ENCODE results near the gene SULF2. TPM values are rescaled to one million over a fixed set of nuclear protein-coding genes. Genes with fewer than 3 reads are reported as not detected.

Gene SULF2
- total and polyA plus RNA-seq, 2 donors (not counting 1 experiment from before 2014, with no cell fraction given), result 1.2 to 1.7 TPM

DNA sequence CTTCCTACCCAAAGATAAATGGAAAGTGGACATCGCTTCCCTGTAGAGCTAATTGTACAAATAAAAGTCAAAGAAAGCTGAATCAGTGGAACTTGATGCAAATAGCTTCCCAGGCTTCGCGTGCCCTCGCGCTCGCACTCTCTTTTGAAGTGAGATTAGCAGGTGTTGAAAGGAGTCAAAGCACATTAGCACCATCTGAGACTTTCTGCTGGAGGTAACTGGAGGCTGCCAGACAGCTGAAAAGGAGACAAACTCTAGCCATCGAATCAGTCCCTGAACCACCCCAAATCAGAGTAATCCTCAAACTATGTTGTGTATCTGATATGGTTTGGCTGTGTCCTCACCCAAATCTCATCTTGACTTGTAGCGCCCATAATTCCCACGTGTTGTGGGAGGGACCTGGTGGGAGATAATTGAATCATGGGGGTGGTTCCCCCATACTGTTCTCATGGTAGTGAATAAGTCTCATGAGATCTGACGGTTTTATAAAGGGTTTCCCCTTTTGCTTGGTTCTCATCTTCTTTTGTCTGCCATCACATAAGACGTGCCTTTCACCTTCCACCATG is 23.7 kb downstream of the SULF2 start:
- ChIA-PET POLR2A (no interaction called here), CTCF (no interaction called here)
- no peaks in the 10 kb centered on the region for H3K4me1 ChIP-seq (ENCODE audit: control insufficient read depth in 2 of 2, insufficient read depth in 2 of 2, low read length in 2 of 2)
- H3K27me3 Mint-ChIP-seq, result peaks cover 60% of the 10 kb centered on the region
- no peak overlapping the region for H3K4me3 Mint-ChIP-seq
- no peak overlapping the region for H3K27ac Mint-ChIP-seq
- no peak overlapping the region for H3K27ac ChIP-seq (ENCODE audit: low read length in 2 of 2)
- peaks cover 0 to 16% (median 3%) of the 10 kb centered on the region in 4 experiments for H3K27me3 ChIP-seq (replicated peaks in 1 of 4; ENCODE audit: control extremely low read depth in 1 of 4, control insufficient read depth in 3 of 4, insufficient read depth in 4 of 4, low read length in 3 of 4)
- no peak for ATAC-seq (ENCODE audit: low read depth)
- TF ChIP-seq CTCF (IDR thresholded peaks at IDR 0.05) (no peak), EZH2 (IDR thresholded peaks at IDR 0.05; ENCODE audit: borderline replicate concordance, insufficient read depth, low read depth, low read length, poor library complexity, severe bottlenecking) (no peak)
- 95% methylated on average over 6 of the region's 11 CpGs for WGBS (ENCODE audit: insufficient coverage)
- no peak for DNase-seq
- no peak overlapping the region for H3K4me2 ChIP-seq (replicated peaks; ENCODE audit: low read depth, low read length, poor library complexity, severe bottlenecking)
- no peaks in the 10 kb centered on the region for H3K79me2 ChIP-seq (ENCODE audit: control insufficient read depth, insufficient read depth, low read length)
- intact Hi-C loops (cut with micrococcal nuclease), result no loop called here
- H3K9me3 ChIP-seq (ENCODE audit: control extremely low read depth in 1 of 3, control insufficient read depth in 2 of 3, insufficient read depth in 1 of 3, low read length in 2 of 3), result peaks cover 0 to 3% (median 0%) of the 10 kb centered on the region in 3 donors
- H3K9ac ChIP-seq (ENCODE audit: low read length), result no peak overlapping the region
- no peaks in the 10 kb centered on the region for H4K20me1 ChIP-seq (ENCODE audit: control insufficient read depth, insufficient read depth, low read length, poor library complexity, severe bottlenecking)
- H3K4me3 ChIP-seq (ENCODE audit: control extremely low read depth in 1 of 5, extremely low read depth in 1 of 5, insufficient read depth in 1 of 5, low read depth in 2 of 5, low read length in 4 of 5), result no peak overlapping the region
- H2AFZ ChIP-seq (ENCODE audit: insufficient read depth, low read depth, low read length, poor library complexity, severe bottlenecking), result no peak overlapping the region
- H3K9me3 Mint-ChIP-seq (ENCODE audit: insufficient read depth), result no peaks in the 10 kb centered on the region
- H3K36me3 ChIP-seq (replicated peaks in 1 of 2; ENCODE audit: control extremely low read depth in 1 of 2, control insufficient read depth in 1 of 2, extremely low read depth in 1 of 2, insufficient read depth in 2 of 2, low read length in 1 of 2), result no peaks in the 10 kb centered on the region
- H3K4me1 Mint-ChIP-seq, result no peaks in the 10 kb centered on the region

- Histone ChIP-seq H4K20me1 (ENCODE audit: control insufficient read depth, insufficient read depth, low read length, poor library complexity, severe bottlenecking) (no peaks in the 10 kb centered on the region), H3K27ac (ENCODE audit: low read length in 2 of 2) (no peak overlapping the region), H3K4me3 (ENCODE audit: control extremely low read depth in 1 of 5, extremely low read depth in 1 of 5, insufficient read depth in 1 of 5, low read depth in 2 of 5, low read length in 4 of 5) (no peak overlapping the region), H3K79me2 (ENCODE audit: control insufficient read depth, insufficient read depth, low read length) (no peaks in the 10 kb centered on the region), H3K9me3 (ENCODE audit: control extremely low read depth in 1 of 3, control insufficient read depth in 2 of 3, insufficient read depth in 1 of 3, low read length in 2 of 3) (peaks cover 0 to 3% (median 0%) of the 10 kb centered on the region in 3 donors), H3K4me2 (replicated peaks; ENCODE audit: low read depth, low read length, poor library complexity, severe bottlenecking) (no peak overlapping the region), H3K4me1 (ENCODE audit: control insufficient read depth in 2 of 2, insufficient read depth in 2 of 2, low read length in 2 of 2) (no peaks in the 10 kb centered on the region), H3K27me3 (replicated peaks in 1 of 4; ENCODE audit: control extremely low read depth in 1 of 4, control insufficient read depth in 3 of 4, insufficient read depth in 4 of 4, low read length in 3 of 4) (peaks cover 0 to 16% (median 3%) of the 10 kb centered on the region in 4 experiments), H3K9ac (ENCODE audit: low read length) (no peak overlapping the region), H3K36me3 (replicated peaks in 1 of 2; ENCODE audit: control extremely low read depth in 1 of 2, control insufficient read depth in 1 of 2, extremely low read depth in 1 of 2, insufficient read depth in 2 of 2, low read length in 1 of 2) (no peaks in the 10 kb centered on the region), H2AFZ (ENCODE audit: insufficient read depth, low read depth, low read length, poor library complexity, severe bottlenecking) (no peak overlapping the region)
- Mint-ChIP-seq H3K9me3 (ENCODE audit: insufficient read depth) (no peaks in the 10 kb centered on the region), H3K4me3 (no peak overlapping the region), H3K27ac (no peak overlapping the region), H3K4me1 (no peaks in the 10 kb centered on the region), H3K27me3 (peaks cover 62% of the 10 kb centered on the region)
- intact Hi-C loops (cut with micrococcal nuclease), result no loop called here
- CTCF ChIA-PET, result interaction anchor here (1.2 kb wide), 1 partner anchor 860 kb away, joined by 5 read pairs; no protein-coding TSS in a partner anchor
- TF ChIP-seq EZH2 (IDR thresholded peaks at IDR 0.05; ENCODE audit: borderline replicate concordance, insufficient read depth, low read depth, low read length, poor library complexity, severe bottlenecking) (no peak), CTCF (IDR thresholded peaks at IDR 0.05) (no peak)
- ATAC-seq (ENCODE audit: low read depth) (no peak), DNase-seq (no peak)
- POLR2A ChIA-PET, result no interaction called here
- 85% methylated on average over 9 of the region's 14 CpGs for WGBS (ENCODE audit: insufficient coverage)
These were observed 24.4 kb downstream of the SULF2 start for GRCh38 chr20:47760686-47761481.
